ENCODE data around the gene SLC35C1.

DNA sequence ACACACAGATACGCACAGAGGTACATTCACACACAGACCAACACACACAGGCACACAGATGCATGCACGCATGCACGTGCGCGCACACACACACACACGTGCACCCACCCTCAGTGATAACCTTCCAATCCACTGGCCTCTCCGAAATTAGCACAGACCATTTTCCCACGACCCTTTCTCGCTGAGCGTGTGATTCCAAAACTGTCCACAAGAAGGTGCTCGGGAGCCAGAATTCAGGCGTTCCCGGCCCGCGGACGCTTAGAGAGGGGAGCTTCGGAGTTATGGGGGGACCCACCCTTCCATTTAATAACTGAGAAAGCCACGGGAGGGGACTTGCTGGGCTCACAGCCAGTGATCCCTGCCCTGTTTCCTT lies 33.8 kb upstream of the SLC35C1 start:
- TF ChIP-seq, protein P1, sequence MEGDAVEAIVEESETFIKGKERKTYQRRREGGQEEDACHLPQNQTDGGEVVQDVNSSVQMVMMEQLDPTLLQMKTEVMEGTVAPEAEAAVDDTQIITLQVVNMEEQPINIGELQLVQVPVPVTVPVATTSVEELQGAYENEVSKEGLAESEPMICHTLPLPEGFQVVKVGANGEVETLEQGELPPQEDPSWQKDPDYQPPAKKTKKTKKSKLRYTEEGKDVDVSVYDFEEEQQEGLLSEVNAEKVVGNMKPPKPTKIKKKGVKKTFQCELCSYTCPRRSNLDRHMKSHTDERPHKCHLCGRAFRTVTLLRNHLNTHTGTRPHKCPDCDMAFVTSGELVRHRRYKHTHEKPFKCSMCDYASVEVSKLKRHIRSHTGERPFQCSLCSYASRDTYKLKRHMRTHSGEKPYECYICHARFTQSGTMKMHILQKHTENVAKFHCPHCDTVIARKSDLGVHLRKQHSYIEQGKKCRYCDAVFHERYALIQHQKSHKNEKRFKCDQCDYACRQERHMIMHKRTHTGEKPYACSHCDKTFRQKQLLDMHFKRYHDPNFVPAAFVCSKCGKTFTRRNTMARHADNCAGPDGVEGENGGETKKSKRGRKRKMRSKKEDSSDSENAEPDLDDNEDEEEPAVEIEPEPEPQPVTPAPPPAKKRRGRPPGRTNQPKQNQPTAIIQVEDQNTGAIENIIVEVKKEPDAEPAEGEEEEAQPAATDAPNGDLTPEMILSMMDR (IDR thresholded peaks at IDR 0.05): peak; percentile 83 to 96 (median 93)
- no peak for TF ChIP-seq POLR2AphosphoS5 (IDR thresholded peaks at IDR 0.05)
- TF ChIP-seq EP300 (IDR thresholded peaks at IDR 0.05; ENCODE audit: low read depth): no peak
